A549 (cell line): Measurements from ENCODE around the gene MBNL2. TPM values are rescaled to one million over a fixed set of nuclear protein-coding genes. Genes with fewer than 3 reads are reported as not detected.

Experiments used
- ATAC-seq, 2 experiments: fragments of 200-7000 bp in 1 of 2; fragments of >200 bp in 1 of 2; cut with Nextera tagmentation in 1 of 2; cut with Tn5 transposase in 1 of 2; 3 replicates each; pipeline versions ENCODE4 v1.8.0 to v1.9.1; 2018 to 2020; ENCODE audit warnings: mild to moderate bottlenecking in 1 of 2, moderate library complexity in 1 of 2
- CTCF ChIA-PET: fragments of 300-600 bp; sonication (Branson Sonifier 250); formaldehyde crosslinking; extraction: SDS; loops from one replicate; lab custom pipeline; 2021; ENCODE audit warnings: antibody characterized with exemption, inconsistent platforms; lab: Yijun Ruan, JAX
- POLR2A ChIA-PET: fragments of 350-600 bp; formaldehyde crosslinking; extraction: SDS; loops from one replicate; lab custom pipeline; 2021; ENCODE audit warnings: antibody characterized with exemption, inconsistent platforms; lab: Yijun Ruan, JAX
- DNase-seq, 2 experiments: peaks; one replicate each; pipeline versions ENCODE4 v3.0.0 to v3.0.0-alpha.2; 2011 to 2016; ENCODE audit warnings: low read depth in 1 of 2, low spot score in 1 of 2
- FAIRE-seq: peaks from 2 replicates; lab custom pipeline; 2011; peaks lifted over from hg19 to GRCh38; lab: Jason Lieb, UNC
- H3K27ac ChIP-seq, 2 experiments: fragments of >200 bp; sonication (Bioruptor Twin); formaldehyde crosslinking; 3 replicates each; pipeline ENCODE4 v1.5.1; 2016 to 2017
- H3K4me1 ChIP-seq: fragments of >200 bp; sonication (Bioruptor Twin); formaldehyde crosslinking; 3 replicates; pipeline ENCODE4 v1.6.1; 2016
- H3K4me2 ChIP-seq: fragments of >200 bp; sonication (Bioruptor Twin); formaldehyde crosslinking; 3 replicates; pipeline ENCODE4 v1.6.1; 2016
- H3K4me3 ChIP-seq: fragments of >200 bp; sonication (Bioruptor Twin); formaldehyde crosslinking; 3 replicates; pipeline ENCODE4 v1.5.1; 2016
- H3K9me3 ChIP-seq: fragments of >200 bp; sonication (Bioruptor Twin); formaldehyde crosslinking; 3 replicates; pipeline ENCODE4 v1.6.1; 2016
- BCL3 ChIP-seq: fragments of >200 bp; sonication (Bioruptor Twin); formaldehyde crosslinking; IDR thresholded peaks from 3 replicates; pipeline ENCODE4 v1.6.1; 2016
- CBX2 ChIP-seq: fragments of 200-600 bp; sonication (generic); IDR thresholded peaks from 2 replicates; pipeline ENCODE4 v1.6.1; 2016; ENCODE audit warnings: low read depth, mild to moderate bottlenecking, borderline replicate concordance
- CBX8 ChIP-seq: fragments of 200-600 bp; sonication (generic); IDR thresholded peaks from 2 replicates; pipeline ENCODE4 v1.6.1; 2016
- CHD2 ChIP-seq: fragments of 150-350 bp; IDR thresholded peaks from 2 replicates; pipeline ENCODE4 v1.6.1; 2014; ENCODE audit warnings: low read length; ENCODE audit not compliant: partially characterized antibody
- CHD4 ChIP-seq: fragments of 200-600 bp; sonication (generic); IDR thresholded peaks from 2 replicates; pipeline ENCODE4 v1.6.1; 2016; ENCODE audit warnings: antibody characterized with exemption, mild to moderate bottlenecking, borderline replicate concordance
- EHMT2 ChIP-seq: fragments of 200-600 bp; sonication (generic); IDR thresholded peaks from 2 replicates; pipeline ENCODE4 v1.6.1; 2016; ENCODE audit warnings: antibody characterized with exemption, low read depth, mild to moderate bottlenecking, moderate library complexity
- EP300 ChIP-seq, 2 experiments: fragments of >200 bp; sonication (Bioruptor Twin); formaldehyde crosslinking; IDR thresholded peaks; 2 replicates in 1 of 2; 3 replicates in 1 of 2; pipeline ENCODE4 v1.6.1; 2016 to 2017
- ESRRA ChIP-seq: fragments of 150-350 bp; IDR thresholded peaks from 2 replicates; pipeline ENCODE4 v1.6.1; 2014; ENCODE audit warnings: mild to moderate bottlenecking, low read length, borderline replicate concordance
- GATA3 ChIP-seq: IDR thresholded peaks from 2 replicates; pipeline ENCODE4 v1.6.1; 2012; ENCODE audit warnings: borderline replicate concordance
- MAFK ChIP-seq: fragments of 450-650 bp; IDR thresholded peaks from 2 replicates; pipeline ENCODE4 v1.6.1; 2014; ENCODE audit not compliant: partially characterized antibody
- MAZ ChIP-seq: fragments of 150-350 bp; IDR thresholded peaks from 2 replicates; pipeline ENCODE4 v1.6.1; 2014; ENCODE audit warnings: antibody characterized with exemption, low read depth, low read length, borderline replicate concordance
- MYC ChIP-seq: IDR thresholded peaks from 2 replicates; pipeline ENCODE4 v1.6.1; 2012; ENCODE audit warnings: mild to moderate bottlenecking, inconsistent platforms, low read length, improper control_type of control experiment, borderline replicate concordance
- NPAS2 ChIP-seq: fragments of 250-450 bp; sonication (Bioruptor Pico); IDR thresholded peaks from 2 replicates; pipeline ENCODE4 v1.8.0; 2022; ENCODE audit warnings: mild to moderate bottlenecking, moderate library complexity, borderline replicate concordance
- POLR2A ChIP-seq: IDR thresholded peaks from 2 replicates; pipeline ENCODE4 v1.6.1; 2012; ENCODE audit warnings: mild to moderate bottlenecking, low read length
- POLR2AphosphoS2 ChIP-seq: conservative IDR thresholded peaks from 2 replicates; pipeline ENCODE4 v1.6.1; 2012; ENCODE audit warnings: low read length, improper control_type of control experiment, inconsistent platforms
- RAD21 ChIP-seq, 2 experiments: fragments of >200 bp in 1 of 2; sonication (Bioruptor Twin) in 1 of 2; formaldehyde crosslinking in 1 of 2; IDR thresholded peaks in 1 of 2; conservative IDR thresholded peaks in 1 of 2; 2 replicates in 1 of 2; 3 replicates in 1 of 2; pipeline ENCODE4 v1.6.1; 2012 to 2018; ENCODE audit warnings: inconsistent platforms in 1 of 2
- RCOR1 ChIP-seq: fragments of 150-350 bp; IDR thresholded peaks from 2 replicates; pipeline ENCODE4 v1.6.1; 2014; ENCODE audit warnings: antibody characterized with exemption, low read length, low read depth
- RNF2 ChIP-seq: fragments of 200-600 bp; sonication (generic); IDR thresholded peaks from 2 replicates; pipeline ENCODE4 v1.6.1; 2016; ENCODE audit warnings: low read depth, mild to moderate bottlenecking, antibody characterized with exemption, moderate library complexity, borderline replicate concordance
- SREBF2 ChIP-seq: fragments of 450-650 bp; IDR thresholded peaks from 2 replicates; pipeline ENCODE4 v1.6.1; 2014; ENCODE audit warnings: mild to moderate bottlenecking, moderate library complexity
- WGBS: methylation state at CpG from one replicate; pipeline ENCODE4 v1.1.6; 2017; ENCODE audit errors: missing lambda C conversion rate; 5-methylcytosine and 5-hydroxymethylcytosine counted together
- polyA plus RNA-seq, 4 experiments: library from polyadenylated mRNA; depleted of rRNA in 3 of 4; stranded (reverse); fragments of >200 nt; fragmentation: RNase III in 1 of 4; extraction: RNeasy Plus Mini Kit Qiagen cat#74134 plus additional on column Dnase treatment in 1 of 4; gene quantifications; 2 replicates in 3 of 4; 3 replicates in 1 of 4; pipeline ENCODE4 v1.2.3, GENCODE V29; 2011 to 2017
- TF ChIP-seq, protein P1 (sequence below): fragments of 200-600 bp; sonication (generic); IDR thresholded peaks from 2 replicates; pipeline ENCODE4 v1.6.1; 2016; ENCODE audit warnings: antibody characterized with exemption, mild to moderate bottlenecking, moderate library complexity
- TF ChIP-seq, protein P2 (sequence below): fragments of 450-650 bp; IDR thresholded peaks from 2 replicates; pipeline ENCODE4 v1.6.1; 2014; ENCODE audit warnings: antibody characterized with exemption
- TF ChIP-seq, protein P3 (sequence below): IDR thresholded peaks from 2 replicates; pipeline ENCODE4 v1.6.1; 2012

Gene MBNL2
- polyA plus RNA-seq, 2 of the 4 experiments (the other 2 are of a cell fraction), result 18.7 to 20.6 TPM

DNA sequence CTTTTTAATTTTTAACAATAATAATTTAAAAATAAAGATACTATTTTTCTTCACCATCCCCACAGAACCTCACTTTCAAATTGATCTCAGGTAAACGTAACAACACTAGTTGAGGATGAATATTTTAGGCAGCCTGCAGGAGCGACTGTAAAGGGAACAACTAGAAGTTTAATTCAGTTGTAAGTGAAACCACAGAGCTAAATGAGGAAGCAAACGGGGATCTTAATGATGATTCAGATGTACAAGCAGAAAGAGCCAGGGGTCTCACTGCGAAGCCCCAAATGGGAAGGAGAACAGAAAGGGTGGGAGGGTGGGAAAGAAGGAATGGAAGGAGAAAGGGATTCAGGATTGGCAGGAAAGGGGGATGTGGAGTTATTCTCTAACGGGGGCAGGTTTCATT is 157.3 kb downstream of the MBNL2 start:
- H3K4me2 ChIP-seq, result no peak overlapping the region
- no peak overlapping the region for H3K27ac ChIP-seq
- no peak for FAIRE-seq
- POLR2A ChIA-PET, result no interaction called here
- H3K4me1 ChIP-seq, result no peaks in the 10 kb centered on the region
- no peak for TF ChIP-seq CHD2
- TF ChIP-seq, all 56 proteins: peak for 0
- DNase-seq (no peak), ATAC-seq (no peak)
- WGBS, result 85% methylated on average over 5 of the region's 5 CpGs
- Histone ChIP-seq H3K4me3 (no peak overlapping the region), H3K9me3 (no peaks in the 10 kb centered on the region)
- CTCF ChIA-PET, result no interaction called here

DNA sequence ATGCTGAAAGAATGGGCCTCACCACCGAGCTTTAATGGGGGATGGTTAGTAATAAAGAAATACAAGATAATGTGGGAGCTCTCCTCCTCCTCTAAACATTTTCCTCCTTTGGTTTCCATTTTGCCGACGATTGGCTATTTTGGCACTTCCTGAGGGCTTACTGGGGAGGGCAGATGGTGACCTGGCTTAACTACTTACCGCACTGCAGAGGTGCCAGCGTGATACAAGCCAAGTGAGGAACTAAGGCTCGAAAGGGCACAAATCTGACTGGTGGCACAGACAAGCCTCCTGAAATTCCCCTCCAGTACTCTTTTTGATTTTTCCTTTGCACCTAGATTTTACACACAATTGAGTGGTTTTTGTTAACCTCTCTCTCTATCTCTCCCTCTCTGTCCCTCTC is 158.6 kb downstream of the MBNL2 start:
- Histone ChIP-seq H3K9me3 (no peaks in the 10 kb centered on the region), H3K4me3 (no peak overlapping the region), H3K27ac (no peak overlapping the region), H3K4me2 (no peak overlapping the region), H3K4me1 (no peaks in the 10 kb centered on the region)
- FAIRE-seq, result no peak
- WGBS, result 91% methylated on average over 6 of the region's 6 CpGs
- CTCF ChIA-PET, result no interaction called here
- no peak for ATAC-seq
- no peak for TF ChIP-seq RAD21 (conservative IDR thresholded peaks at IDR 0.05 in 1 of 2, IDR thresholded peaks at IDR 0.05 in 1 of 2)
- TF ChIP-seq EHMT2, result no peak
- no peak for TF ChIP-seq POLR2A
- TF ChIP-seq, protein P1, sequence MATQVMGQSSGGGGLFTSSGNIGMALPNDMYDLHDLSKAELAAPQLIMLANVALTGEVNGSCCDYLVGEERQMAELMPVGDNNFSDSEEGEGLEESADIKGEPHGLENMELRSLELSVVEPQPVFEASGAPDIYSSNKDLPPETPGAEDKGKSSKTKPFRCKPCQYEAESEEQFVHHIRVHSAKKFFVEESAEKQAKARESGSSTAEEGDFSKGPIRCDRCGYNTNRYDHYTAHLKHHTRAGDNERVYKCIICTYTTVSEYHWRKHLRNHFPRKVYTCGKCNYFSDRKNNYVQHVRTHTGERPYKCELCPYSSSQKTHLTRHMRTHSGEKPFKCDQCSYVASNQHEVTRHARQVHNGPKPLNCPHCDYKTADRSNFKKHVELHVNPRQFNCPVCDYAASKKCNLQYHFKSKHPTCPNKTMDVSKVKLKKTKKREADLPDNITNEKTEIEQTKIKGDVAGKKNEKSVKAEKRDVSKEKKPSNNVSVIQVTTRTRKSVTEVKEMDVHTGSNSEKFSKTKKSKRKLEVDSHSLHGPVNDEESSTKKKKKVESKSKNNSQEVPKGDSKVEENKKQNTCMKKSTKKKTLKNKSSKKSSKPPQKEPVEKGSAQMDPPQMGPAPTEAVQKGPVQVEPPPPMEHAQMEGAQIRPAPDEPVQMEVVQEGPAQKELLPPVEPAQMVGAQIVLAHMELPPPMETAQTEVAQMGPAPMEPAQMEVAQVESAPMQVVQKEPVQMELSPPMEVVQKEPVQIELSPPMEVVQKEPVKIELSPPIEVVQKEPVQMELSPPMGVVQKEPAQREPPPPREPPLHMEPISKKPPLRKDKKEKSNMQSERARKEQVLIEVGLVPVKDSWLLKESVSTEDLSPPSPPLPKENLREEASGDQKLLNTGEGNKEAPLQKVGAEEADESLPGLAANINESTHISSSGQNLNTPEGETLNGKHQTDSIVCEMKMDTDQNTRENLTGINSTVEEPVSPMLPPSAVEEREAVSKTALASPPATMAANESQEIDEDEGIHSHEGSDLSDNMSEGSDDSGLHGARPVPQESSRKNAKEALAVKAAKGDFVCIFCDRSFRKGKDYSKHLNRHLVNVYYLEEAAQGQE, result no peak
- TF ChIP-seq MAFK, result no peak
- TF ChIP-seq CHD4, result no peak
- TF ChIP-seq, protein P2, sequence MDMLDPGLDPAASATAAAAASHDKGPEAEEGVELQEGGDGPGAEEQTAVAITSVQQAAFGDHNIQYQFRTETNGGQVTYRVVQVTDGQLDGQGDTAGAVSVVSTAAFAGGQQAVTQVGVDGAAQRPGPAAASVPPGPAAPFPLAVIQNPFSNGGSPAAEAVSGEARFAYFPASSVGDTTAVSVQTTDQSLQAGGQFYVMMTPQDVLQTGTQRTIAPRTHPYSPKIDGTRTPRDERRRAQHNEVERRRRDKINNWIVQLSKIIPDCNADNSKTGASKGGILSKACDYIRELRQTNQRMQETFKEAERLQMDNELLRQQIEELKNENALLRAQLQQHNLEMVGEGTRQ, result no peak
- no peak for TF ChIP-seq CBX2
- TF ChIP-seq MYC, result no peak
- TF ChIP-seq MAZ, result no peak
- TF ChIP-seq RNF2, result no peak
- no peak for DNase-seq
- POLR2A ChIA-PET, result no interaction called here

DNA sequence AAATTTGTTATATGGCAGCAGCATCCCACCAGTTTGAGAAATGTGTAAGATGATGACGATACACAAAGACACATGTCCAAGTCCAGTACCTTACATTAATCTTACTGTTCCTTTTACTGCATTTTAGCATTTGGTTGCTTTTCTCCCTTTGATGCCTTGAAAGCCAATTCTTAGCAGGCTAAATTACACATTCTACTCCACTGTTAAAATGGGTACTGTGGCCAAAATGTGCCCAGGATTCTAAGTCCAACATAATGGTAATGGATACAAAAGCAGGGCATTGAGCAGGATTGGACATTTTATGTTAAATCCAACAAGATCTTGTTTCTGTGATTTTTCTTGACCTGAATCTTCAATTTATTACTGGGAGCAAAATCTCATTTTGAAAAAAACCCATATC is 159.1 kb downstream of the MBNL2 start:
- Histone ChIP-seq H3K4me2 (no peak overlapping the region), H3K9me3 (no peaks in the 10 kb centered on the region), H3K27ac (no peak overlapping the region), H3K4me3 (no peak overlapping the region), H3K4me1 (no peaks in the 10 kb centered on the region)
- ChIA-PET POLR2A (no interaction called here), CTCF (no interaction called here)
- FAIRE-seq (no peak), ATAC-seq (no peak), DNase-seq (no peak)
- WGBS, result 97% methylated on average over 1 of the region's 1 CpG
- no peak for TF ChIP-seq EP300 (IDR thresholded peaks at IDR 0.05)
- TF ChIP-seq GATA3, result no peak
- TF ChIP-seq, protein P3, sequence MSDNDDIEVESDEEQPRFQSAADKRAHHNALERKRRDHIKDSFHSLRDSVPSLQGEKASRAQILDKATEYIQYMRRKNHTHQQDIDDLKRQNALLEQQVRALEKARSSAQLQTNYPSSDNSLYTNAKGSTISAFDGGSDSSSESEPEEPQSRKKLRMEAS, result no peak
- TF ChIP-seq MAFK, result no peak
- TF ChIP-seq, protein P2, result no peak
- no peak for TF ChIP-seq CBX2
- TF ChIP-seq SREBF2, result no peak
- TF ChIP-seq BCL3, result no peak
- no peak for TF ChIP-seq CBX8
- no peak for TF ChIP-seq ESRRA
- TF ChIP-seq RCOR1, result no peak
- TF ChIP-seq NPAS2, result no peak
- TF ChIP-seq, protein P1, result no peak
- no peak for TF ChIP-seq POLR2AphosphoS2
